ENCODE data around the gene AGAP2. TPM values are rescaled to one million over a fixed set of nuclear protein-coding genes. Genes with fewer than 3 reads are reported as not detected.

The AGAP2 gene
- total RNA-seq, 6 experiments from 2014 or later: 0.14 to 0.18 (median 0.14) TPM

DNA sequence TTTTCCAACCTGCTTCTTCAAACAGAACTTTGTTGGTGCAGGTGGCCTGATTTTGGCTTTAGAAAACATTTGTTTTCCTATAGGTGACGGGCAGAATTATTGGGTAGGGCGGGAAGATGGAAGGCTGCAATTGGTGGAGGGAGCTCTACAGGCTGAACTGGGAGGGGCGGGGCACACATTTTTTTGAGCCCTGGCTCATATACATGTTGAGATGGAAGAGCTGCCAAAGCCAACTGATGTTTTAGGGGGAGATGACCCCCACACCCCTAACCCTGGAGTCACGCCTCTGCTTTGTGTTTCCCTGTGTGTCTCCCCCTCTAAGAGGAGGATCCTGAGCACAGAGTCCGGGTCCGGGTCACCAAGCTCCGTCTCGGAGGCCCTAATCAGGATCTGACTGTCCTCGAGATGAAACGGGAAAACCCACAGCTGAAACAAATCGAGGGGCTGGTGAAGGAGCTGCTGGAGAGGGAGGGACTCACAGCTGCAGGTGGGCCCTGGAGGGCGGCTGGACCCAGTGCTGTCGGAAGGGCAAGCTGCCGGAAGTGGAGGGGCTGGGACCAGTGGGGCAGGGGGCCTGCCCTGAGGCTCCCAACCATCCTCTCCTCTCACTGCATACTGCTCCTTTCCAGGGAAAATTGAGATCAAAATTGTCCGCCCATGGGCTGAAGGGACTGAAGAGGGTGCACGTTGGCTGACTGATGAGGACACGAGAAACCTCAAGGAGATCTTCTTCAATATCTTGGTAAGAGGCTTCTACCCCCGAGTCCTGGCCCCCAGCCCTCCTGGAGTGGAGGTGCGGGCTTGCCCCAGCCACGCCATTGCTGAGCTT lies 18.6 kb downstream of the AGAP2 start:
- no peaks in the 10 kb centered on the region; the same call in 1 of the 2 replicates for H3K27me3 Mint-ChIP-seq (ENCODE audit: insufficient read depth)
- H3K36me3 Mint-ChIP-seq (ENCODE audit: low read depth): peaks cover 27% of the 10 kb centered on the region
- DNase-seq: no peak
- no peaks in the 10 kb centered on the region for H3K9me3 Mint-ChIP-seq
- H3K4me1 Mint-ChIP-seq (ENCODE audit: low read depth): no peaks in the 10 kb centered on the region
- H3K4me3 Mint-ChIP-seq: no peak overlapping the region
- TF ChIP-seq, protein P1, sequence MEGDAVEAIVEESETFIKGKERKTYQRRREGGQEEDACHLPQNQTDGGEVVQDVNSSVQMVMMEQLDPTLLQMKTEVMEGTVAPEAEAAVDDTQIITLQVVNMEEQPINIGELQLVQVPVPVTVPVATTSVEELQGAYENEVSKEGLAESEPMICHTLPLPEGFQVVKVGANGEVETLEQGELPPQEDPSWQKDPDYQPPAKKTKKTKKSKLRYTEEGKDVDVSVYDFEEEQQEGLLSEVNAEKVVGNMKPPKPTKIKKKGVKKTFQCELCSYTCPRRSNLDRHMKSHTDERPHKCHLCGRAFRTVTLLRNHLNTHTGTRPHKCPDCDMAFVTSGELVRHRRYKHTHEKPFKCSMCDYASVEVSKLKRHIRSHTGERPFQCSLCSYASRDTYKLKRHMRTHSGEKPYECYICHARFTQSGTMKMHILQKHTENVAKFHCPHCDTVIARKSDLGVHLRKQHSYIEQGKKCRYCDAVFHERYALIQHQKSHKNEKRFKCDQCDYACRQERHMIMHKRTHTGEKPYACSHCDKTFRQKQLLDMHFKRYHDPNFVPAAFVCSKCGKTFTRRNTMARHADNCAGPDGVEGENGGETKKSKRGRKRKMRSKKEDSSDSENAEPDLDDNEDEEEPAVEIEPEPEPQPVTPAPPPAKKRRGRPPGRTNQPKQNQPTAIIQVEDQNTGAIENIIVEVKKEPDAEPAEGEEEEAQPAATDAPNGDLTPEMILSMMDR (IDR thresholded peaks at IDR 0.05): no peak
- no peak overlapping the region for H3K27ac Mint-ChIP-seq

DNA sequence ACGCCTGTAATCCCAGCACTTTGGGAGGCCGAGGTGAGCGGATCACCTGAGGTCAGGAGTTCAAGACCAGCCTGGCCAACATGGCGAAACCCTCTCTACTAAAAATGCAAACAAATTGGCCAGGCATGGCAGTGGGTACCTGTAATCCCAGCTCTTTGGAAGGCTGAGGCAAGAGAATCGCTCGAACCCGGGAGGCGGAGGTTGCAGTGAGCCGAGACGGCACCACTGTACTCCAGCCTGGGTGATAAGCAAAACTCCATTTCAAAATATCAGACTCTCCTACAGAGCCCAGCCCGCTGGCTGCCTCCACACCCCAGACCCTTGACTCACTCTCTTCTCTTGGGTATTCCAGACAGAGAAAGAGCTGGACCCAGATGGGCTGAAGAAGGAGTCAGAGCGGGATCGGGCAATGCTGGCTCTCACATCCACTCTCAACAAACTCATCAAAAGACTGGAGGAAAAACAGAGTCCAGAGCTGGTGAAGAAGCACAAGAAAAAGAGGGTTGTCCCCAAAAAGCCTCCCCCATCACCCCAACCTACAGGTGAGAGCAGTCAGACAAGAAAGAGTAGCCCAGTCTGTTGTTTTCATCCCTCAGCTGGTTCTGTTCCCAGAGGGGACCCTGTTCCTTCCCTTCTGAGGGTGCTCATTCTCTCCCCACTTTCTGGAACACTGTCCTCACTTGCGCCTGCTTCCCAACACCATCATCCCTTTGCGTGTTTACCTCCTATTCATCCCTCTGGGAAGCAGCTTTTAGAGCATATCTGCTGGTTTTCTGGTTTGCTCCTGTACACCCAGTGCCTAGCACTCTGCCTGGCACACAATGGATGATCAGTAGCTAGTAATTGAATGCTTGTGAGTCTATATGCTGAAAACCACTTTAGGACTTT lies 19.7 kb downstream of the AGAP2 start:
- no peak overlapping the region for H3K27ac Mint-ChIP-seq
- H3K4me3 Mint-ChIP-seq: no peak overlapping the region
- TF ChIP-seq, protein P1 (IDR thresholded peaks at IDR 0.05): no peak
- H3K4me1 Mint-ChIP-seq (ENCODE audit: low read depth): no peaks in the 10 kb centered on the region
- DNase-seq: no peak
- H3K9me3 Mint-ChIP-seq: no peaks in the 10 kb centered on the region
- peaks cover 27% of the 10 kb centered on the region for H3K36me3 Mint-ChIP-seq (ENCODE audit: low read depth)
- H3K27me3 Mint-ChIP-seq (ENCODE audit: insufficient read depth): no peaks in the 10 kb centered on the region; the same call in 1 of the 2 replicates

DNA sequence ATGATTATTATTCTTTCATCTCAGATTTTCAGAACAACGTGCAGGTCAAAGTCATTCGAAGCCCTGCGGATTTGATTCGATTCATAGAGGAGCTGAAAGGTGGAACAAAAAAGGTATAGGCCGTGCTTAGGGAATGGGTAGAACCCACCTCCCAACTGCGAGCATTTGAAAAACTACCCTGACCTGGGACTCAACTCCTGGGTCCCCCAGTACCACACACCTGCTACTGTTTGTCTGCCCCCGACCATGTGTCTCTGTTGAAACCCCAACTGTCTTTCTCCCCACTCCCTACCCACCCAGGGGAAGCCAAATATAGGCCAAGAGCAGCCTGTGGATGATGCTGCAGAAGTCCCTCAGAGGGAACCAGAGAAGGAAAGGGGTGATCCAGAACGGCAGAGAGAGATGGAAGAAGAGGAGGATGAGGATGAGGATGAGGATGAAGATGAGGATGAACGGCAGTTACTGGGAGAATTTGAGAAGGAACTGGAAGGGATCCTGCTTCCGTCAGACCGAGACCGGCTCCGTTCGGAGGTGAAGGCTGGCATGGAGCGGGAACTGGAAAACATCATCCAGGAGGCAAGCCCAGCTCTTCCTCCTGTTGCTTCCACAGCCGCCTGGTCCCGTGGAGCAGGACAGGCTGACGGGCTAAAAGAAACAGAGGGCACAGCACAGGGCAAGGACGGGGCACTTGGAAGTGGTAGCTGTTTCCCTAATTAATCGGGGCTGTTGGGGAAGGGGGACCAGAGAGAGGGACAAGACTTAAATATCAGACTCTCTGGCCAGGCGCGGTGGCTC lies 20.5 kb downstream of the AGAP2 start:
- Mint-ChIP-seq H3K27me3 (ENCODE audit: insufficient read depth) (no peaks in the 10 kb centered on the region; the same call in 1 of the 2 replicates), H3K36me3 (ENCODE audit: low read depth) (peaks cover 27% of the 10 kb centered on the region), H3K27ac (no peak overlapping the region), H3K4me1 (ENCODE audit: low read depth) (no peaks in the 10 kb centered on the region), H3K4me3 (no peak overlapping the region), H3K9me3 (no peaks in the 10 kb centered on the region)
- TF ChIP-seq, protein P1 (IDR thresholded peaks at IDR 0.05): no peak
- DNase-seq: no peak

DNA sequence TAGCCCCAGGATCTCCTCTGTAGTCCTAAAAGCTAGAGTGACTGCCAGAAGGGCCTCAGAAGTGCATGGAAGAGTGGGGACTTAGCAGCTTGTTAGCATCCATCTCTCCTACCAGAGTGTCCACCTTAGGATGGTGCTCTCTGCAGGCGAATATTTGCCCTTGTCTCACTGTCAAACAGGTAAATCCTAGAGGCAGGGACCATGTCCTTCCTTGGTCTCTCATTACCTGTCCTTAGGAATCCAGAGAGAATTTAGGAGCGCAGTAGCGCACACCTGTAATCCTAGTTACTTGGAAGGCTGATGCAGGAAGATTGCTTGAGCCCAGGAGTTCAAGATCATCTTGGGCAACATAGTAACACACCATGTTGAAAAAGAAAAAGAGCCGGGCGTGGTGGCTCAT lies 21.4 kb downstream of the AGAP2 start:
- Mint-ChIP-seq H3K9me3 (no peaks in the 10 kb centered on the region), H3K36me3 (ENCODE audit: low read depth) (peaks cover 28% of the 10 kb centered on the region)

More for the DNA sequence above, 21.4 kb downstream of the AGAP2 start:
- H3K4me3 Mint-ChIP-seq: no peak overlapping the region
- TF ChIP-seq, protein P1 (IDR thresholded peaks at IDR 0.05): no peak
- no peak for DNase-seq
- no peak overlapping the region for H3K27ac Mint-ChIP-seq
- H3K4me1 Mint-ChIP-seq (ENCODE audit: low read depth): no peaks in the 10 kb centered on the region
- H3K27me3 Mint-ChIP-seq (ENCODE audit: insufficient read depth): no peaks in the 10 kb centered on the region; the same call in 1 of the 2 replicates

All from HFFc6 (cell line).